Astrocyte (in vitro differentiated cells and primary cell): Measurements from ENCODE around the gene PLPP1. TPM values are rescaled to one million over a fixed set of nuclear protein-coding genes. Genes with fewer than 3 reads are reported as not detected.
A peak's percentile ranks its signal among the peaks of the same experiment; 100 is the strongest.

ENCODE experiments used
- DNase-seq: peaks from one replicate; pipeline ENCODE4 v3.0.0-alpha.2; 2010; ENCODE audit warnings: low read depth
- FAIRE-seq: peaks from 2 replicates; lab custom pipeline; 2011; peaks lifted over from hg19 to GRCh38; lab: Jason Lieb, UNC
- H2AFZ ChIP-seq: 2 replicates; pipeline ENCODE4 v1.6.0; 2012; ENCODE audit warnings: low read depth, low read length, inconsistent platforms
- H3K27ac ChIP-seq: 2 replicates; pipeline ENCODE4 v1.5.1; 2011; ENCODE audit warnings: low read depth, low read length, inconsistent platforms
- H3K27me3 ChIP-seq: 2 replicates; pipeline ENCODE4 v1.6.0; 2011; ENCODE audit warnings: low read length, inconsistent platforms; ENCODE audit not compliant: insufficient read depth
- H3K36me3 ChIP-seq: 2 replicates; pipeline ENCODE4 v1.5.1; 2011; ENCODE audit warnings: low read length, inconsistent platforms; ENCODE audit not compliant: insufficient read depth
- H3K4me1 ChIP-seq: 2 replicates; pipeline ENCODE4 v1.5.1; 2011; ENCODE audit warnings: low read length, inconsistent platforms; ENCODE audit not compliant: insufficient read depth
- H3K4me2 ChIP-seq: 2 replicates; pipeline ENCODE4 v1.6.0; 2012; ENCODE audit warnings: low read length, inconsistent platforms
- H3K4me3 ChIP-seq: 2 replicates; pipeline ENCODE4 v1.5.1; 2011; ENCODE audit warnings: low read depth, mild to moderate bottlenecking, low read length, inconsistent platforms; ENCODE audit not compliant: insufficient read depth
- H3K79me2 ChIP-seq: 2 replicates; pipeline ENCODE4 v1.6.0; 2012; ENCODE audit warnings: mild to moderate bottlenecking, low read length, inconsistent platforms; ENCODE audit not compliant: insufficient read depth
- H3K9ac ChIP-seq: 2 replicates; pipeline ENCODE4 v1.6.0; 2012; ENCODE audit warnings: mild to moderate bottlenecking, low read length, inconsistent platforms
- H3K9me3 ChIP-seq: 2 replicates; pipeline ENCODE4 v1.5.1; 2012; ENCODE audit warnings: low read depth, mild to moderate bottlenecking, low read length, inconsistent platforms; ENCODE audit not compliant: insufficient read depth
- H4K20me1 ChIP-seq: 2 replicates; pipeline ENCODE4 v1.6.0; 2012; ENCODE audit warnings: low read length, inconsistent platforms; ENCODE audit not compliant: insufficient read depth
- H3K27ac Mint-ChIP-seq: one replicate; pipeline ENCODE4 v1.8.0; 2021; ENCODE audit warnings: mild to moderate bottlenecking, mixed read lengths; ENCODE audit not compliant: unreplicated experiment
- H3K27me3 Mint-ChIP-seq: one replicate; pipeline ENCODE4 v1.8.0; 2021; ENCODE audit warnings: low read depth, mixed read lengths; ENCODE audit not compliant: unreplicated experiment
- H3K36me3 Mint-ChIP-seq: one replicate; pipeline ENCODE4 v1.8.0; 2021; ENCODE audit warnings: low read depth, mixed read lengths; ENCODE audit not compliant: unreplicated experiment
- H3K4me1 Mint-ChIP-seq: one replicate; pipeline ENCODE4 v1.8.0; 2021; ENCODE audit warnings: low read depth, mixed read lengths; ENCODE audit not compliant: unreplicated experiment
- H3K4me3 Mint-ChIP-seq: one replicate; pipeline ENCODE4 v1.8.0; 2021; ENCODE audit warnings: mild to moderate bottlenecking, moderate library complexity, mixed read lengths; ENCODE audit not compliant: unreplicated experiment
- H3K9me3 Mint-ChIP-seq: one replicate; pipeline ENCODE4 v1.8.0; 2021; ENCODE audit warnings: mild to moderate bottlenecking, mixed read lengths; ENCODE audit not compliant: unreplicated experiment
- EZH2 ChIP-seq: IDR thresholded peaks from 2 replicates; pipeline ENCODE4 v1.6.1; 2012; ENCODE audit warnings: mild to moderate bottlenecking, low read length, inconsistent platforms; ENCODE audit not compliant: insufficient read depth
- total RNA-seq: library from RNA; stranded (reverse); gene quantifications from 2 replicates; pipeline ENCODE4 v1.2.1, GENCODE V29; 2021
- TF ChIP-seq, protein P1 (sequence below): IDR thresholded peaks from 2 replicates; pipeline ENCODE4 v1.5.1; 2011; ENCODE audit warnings: low read depth, mild to moderate bottlenecking, inconsistent platforms, low read length, moderate library complexity; ENCODE audit not compliant: insufficient read depth

The PLPP1 gene
- total RNA-seq, 1 donor from 2014 or later, result 56.3 TPM

DNA sequence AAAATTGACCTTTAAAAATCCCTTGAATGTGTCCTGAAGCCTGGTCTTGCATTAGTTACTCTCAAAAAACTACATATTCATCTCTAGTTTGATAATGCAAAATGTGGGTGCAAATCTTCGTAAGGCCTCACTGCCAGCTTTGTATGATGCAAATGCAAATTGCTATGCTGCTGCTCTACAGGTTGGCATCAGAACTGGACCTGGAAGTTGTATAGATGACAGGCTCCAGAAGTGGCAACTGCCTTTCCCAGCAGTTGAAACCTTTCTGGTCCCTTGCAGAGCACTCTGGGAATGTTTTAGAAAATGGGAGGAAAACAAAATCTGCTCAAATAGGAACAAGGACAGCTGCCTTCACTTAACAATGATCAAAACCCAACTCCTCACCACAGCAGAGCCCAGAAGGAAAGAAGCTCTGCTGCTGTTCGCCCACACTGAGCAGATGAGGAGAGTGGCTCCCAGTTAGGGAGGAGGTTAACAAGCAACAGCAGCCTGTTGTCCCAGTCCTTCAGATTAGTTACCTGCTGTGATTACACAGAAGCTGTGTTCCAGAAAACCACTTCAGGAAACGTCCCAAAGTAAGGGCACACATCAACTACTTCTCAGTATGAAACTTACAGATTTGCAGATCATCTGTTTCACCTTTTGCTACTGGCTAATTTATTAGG lies 93.5 kb downstream of the PLPP1 start:
- Mint-ChIP-seq H3K36me3 (peaks cover 16% of the 10 kb centered on the region), H3K4me1 (peaks cover 47% of the 10 kb centered on the region), H3K27me3 (no peaks in the 10 kb centered on the region), H3K9me3 (peaks cover 2% of the 10 kb centered on the region), H3K27ac (peak overlapping the region; percentile 62), H3K4me3 (no peak overlapping the region)
- no peaks in the 10 kb centered on the region for H3K27me3 ChIP-seq
- TF ChIP-seq, protein P1, sequence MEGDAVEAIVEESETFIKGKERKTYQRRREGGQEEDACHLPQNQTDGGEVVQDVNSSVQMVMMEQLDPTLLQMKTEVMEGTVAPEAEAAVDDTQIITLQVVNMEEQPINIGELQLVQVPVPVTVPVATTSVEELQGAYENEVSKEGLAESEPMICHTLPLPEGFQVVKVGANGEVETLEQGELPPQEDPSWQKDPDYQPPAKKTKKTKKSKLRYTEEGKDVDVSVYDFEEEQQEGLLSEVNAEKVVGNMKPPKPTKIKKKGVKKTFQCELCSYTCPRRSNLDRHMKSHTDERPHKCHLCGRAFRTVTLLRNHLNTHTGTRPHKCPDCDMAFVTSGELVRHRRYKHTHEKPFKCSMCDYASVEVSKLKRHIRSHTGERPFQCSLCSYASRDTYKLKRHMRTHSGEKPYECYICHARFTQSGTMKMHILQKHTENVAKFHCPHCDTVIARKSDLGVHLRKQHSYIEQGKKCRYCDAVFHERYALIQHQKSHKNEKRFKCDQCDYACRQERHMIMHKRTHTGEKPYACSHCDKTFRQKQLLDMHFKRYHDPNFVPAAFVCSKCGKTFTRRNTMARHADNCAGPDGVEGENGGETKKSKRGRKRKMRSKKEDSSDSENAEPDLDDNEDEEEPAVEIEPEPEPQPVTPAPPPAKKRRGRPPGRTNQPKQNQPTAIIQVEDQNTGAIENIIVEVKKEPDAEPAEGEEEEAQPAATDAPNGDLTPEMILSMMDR, result no peak
- peaks cover 3% of the 10 kb centered on the region for H4K20me1 ChIP-seq
- H3K4me1 ChIP-seq, result peaks cover 35% of the 10 kb centered on the region
- no peaks in the 10 kb centered on the region for H3K9me3 ChIP-seq
- no peak overlapping the region for H3K9ac ChIP-seq
- FAIRE-seq, result no peak
- H3K79me2 ChIP-seq, result no peaks in the 10 kb centered on the region
- H3K4me3 ChIP-seq, result no peak overlapping the region
- no peak for DNase-seq
- no peak overlapping the region for H3K27ac ChIP-seq
- no peaks in the 10 kb centered on the region for H3K36me3 ChIP-seq
- H2AFZ ChIP-seq, result no peak overlapping the region
- H3K4me2 ChIP-seq, result no peak overlapping the region

DNA sequence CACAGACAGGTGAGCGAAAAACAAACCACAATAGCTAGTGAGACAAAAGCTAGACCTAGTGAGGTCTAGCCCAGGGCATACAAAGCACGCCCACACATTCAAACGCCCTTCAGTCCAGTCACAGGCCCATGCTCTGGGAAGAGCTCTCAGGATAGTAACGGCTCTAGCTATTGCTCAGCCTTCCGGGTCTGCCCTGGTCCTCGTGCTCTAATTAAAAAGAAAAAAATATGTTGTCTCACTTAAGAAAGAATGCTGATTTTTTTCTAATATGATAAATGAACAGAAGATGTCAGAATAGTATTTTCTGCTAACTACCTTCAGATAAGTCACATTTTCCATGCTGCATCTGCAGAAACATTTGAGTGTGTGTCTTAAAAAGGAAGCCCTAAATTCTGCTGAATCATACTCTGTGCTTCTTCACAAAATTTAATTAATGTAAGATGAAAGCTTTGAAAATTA lies 94.5 kb downstream of the PLPP1 start:
- Histone ChIP-seq H2AFZ (no peak overlapping the region), H3K27ac (no peak overlapping the region), H3K4me1 (peaks cover 35% of the 10 kb centered on the region), H3K4me3 (no peak overlapping the region), H3K36me3 (no peaks in the 10 kb centered on the region), H3K9me3 (no peaks in the 10 kb centered on the region), H4K20me1 (peaks cover 3% of the 10 kb centered on the region), H3K4me2 (peak overlapping the region; percentile 21), H3K9ac (no peak overlapping the region), H3K27me3 (no peaks in the 10 kb centered on the region), H3K79me2 (no peaks in the 10 kb centered on the region)
- FAIRE-seq (no peak), DNase-seq (peak; percentile 73)
- peaks cover 46% of the 10 kb centered on the region for H3K4me1 Mint-ChIP-seq
- H3K27me3 Mint-ChIP-seq, result no peaks in the 10 kb centered on the region
- no peak overlapping the region for H3K4me3 Mint-ChIP-seq
- peak overlapping the region; percentile 98 for H3K27ac Mint-ChIP-seq
- TF ChIP-seq EZH2, result no peak
- TF ChIP-seq, protein P1, result no peak
- peaks cover 3% of the 10 kb centered on the region for H3K9me3 Mint-ChIP-seq
- peaks cover 18% of the 10 kb centered on the region for H3K36me3 Mint-ChIP-seq

DNA sequence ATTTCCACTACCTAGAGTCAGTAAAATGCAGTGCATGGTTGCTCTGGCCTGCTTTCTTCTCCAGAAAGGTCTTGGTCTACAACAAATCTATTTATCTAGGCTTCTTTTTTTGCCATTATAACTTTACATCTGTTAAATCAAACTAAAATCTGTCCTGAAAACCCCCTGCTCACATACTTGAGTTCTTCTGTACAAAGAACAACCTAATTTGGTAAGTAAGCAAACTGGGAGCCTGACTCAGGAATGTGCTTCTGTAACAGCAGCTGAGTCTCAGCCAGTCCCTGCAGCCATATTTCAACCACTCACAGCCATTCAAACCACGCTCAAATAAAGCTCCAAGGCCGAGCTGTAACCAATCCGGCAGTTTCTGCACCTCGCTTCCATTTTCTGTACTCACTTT lies 95.8 kb downstream of the PLPP1 start:
- no peak for FAIRE-seq
- peak overlapping the region; percentile 71 for H3K27ac ChIP-seq
- Mint-ChIP-seq H3K36me3 (peaks cover 30% of the 10 kb centered on the region), H3K27me3 (no peaks in the 10 kb centered on the region), H3K4me1 (peaks cover 46% of the 10 kb centered on the region), H3K27ac (peak overlapping the region; percentile 98), H3K9me3 (peaks cover 3% of the 10 kb centered on the region), H3K4me3 (peak overlapping the region; percentile 5)
- peak overlapping the region; percentile 8 for H3K9ac ChIP-seq
- peak; percentile 79 for DNase-seq
- TF ChIP-seq, protein P1, result no peak
- TF ChIP-seq EZH2, result no peak
- H4K20me1 ChIP-seq, result peaks cover 3% of the 10 kb centered on the region
- H3K4me3 ChIP-seq, result no peak overlapping the region
- H3K9me3 ChIP-seq, result no peaks in the 10 kb centered on the region
- no peaks in the 10 kb centered on the region for H3K27me3 ChIP-seq
- H2AFZ ChIP-seq, result no peak overlapping the region
- no peaks in the 10 kb centered on the region for H3K36me3 ChIP-seq
- peak overlapping the region; percentile 78 for H3K4me2 ChIP-seq
- no peaks in the 10 kb centered on the region for H3K79me2 ChIP-seq
- H3K4me1 ChIP-seq, result peaks cover 35% of the 10 kb centered on the region
